Stimulated activated naive CD4-positive, alpha-beta T cell (primary cell): Measurements from ENCODE around the gene CLN6.
"Not testable (repeated sequence)": the region's sequence is repeated elsewhere in the genome, so short reads cannot be mapped to it uniquely, and the experiment has no call there.

Experiments
- DNase-seq, 6 experiments: peaks; one replicate each; lab custom pipeline; 2025; lab: John Stamatoyannopoulos, UW

CLN6 gene

DNA sequence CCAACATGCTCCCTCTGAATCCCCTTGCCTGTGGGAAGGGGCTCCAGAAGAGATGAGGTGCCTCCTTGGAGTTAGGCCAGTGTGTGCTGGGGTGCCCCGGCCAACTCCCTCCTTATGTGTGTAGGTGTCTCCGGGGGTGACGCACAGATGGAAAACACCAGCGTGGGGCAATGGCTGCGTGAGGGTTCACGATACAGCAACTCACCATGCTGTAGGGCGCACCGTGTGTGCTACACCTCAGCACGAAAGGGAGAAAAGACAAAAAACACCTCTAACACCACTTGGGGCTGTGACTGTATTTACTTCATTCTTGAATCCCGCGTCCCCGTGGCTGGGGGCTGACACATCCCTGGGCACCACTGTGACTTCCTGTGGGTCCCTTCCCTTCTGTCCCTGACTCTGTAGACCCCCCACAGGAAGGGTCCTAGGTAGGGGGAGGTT is 22.8 kb downstream of the CLN6 start:
- no peak for DNase-seq

DNA sequence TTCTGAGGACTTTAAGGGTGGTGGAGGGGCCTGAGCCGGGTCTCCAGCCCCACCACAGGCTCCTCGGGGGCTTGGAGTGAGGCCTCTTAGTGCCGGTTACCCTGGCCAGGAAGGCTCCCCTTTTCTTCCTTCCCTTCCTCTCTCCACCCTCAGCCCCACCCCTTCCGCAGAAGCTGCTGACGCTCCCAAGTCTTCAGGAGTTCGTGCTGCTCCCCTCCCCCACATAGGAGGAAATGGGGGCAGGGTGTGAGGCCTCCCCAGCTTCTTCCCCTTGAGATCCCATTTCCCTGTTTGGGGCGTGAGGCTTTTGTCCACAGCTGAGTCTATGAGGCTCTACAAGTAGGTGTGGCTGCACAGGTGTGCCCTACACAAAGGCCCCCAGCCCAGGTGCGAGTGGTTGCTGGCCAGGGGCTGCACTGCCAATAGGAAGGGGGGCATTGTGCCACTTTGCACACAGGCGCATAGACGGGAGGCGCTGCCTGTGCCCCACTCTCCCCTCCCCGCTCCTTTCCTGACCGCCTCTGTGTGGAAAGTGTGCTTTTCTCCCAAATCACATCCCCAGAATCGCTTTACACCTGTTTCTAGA is 23.5 kb downstream of the CLN6 start:
- DNase-seq = no peak

DNA sequence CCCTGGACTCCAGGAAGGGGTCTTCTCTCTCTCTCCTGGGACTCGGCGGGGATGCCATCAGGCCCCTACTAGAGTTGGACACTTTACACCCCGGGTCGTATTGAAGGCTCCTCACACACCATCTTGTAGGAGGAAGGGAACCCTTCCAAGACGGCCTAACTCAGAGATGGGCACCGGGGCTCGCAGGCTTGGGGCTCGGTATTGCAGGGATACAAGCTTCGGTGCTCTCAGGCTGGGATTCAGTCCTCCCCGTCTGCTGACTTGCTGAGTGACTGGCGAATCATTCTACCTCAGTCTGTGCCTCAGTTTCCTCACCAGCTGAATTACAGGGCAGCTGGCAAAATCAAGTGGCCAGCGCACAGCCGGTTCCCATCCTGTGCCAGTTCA is 24.0 kb downstream of the CLN6 start:
- no peak for DNase-seq

DNA sequence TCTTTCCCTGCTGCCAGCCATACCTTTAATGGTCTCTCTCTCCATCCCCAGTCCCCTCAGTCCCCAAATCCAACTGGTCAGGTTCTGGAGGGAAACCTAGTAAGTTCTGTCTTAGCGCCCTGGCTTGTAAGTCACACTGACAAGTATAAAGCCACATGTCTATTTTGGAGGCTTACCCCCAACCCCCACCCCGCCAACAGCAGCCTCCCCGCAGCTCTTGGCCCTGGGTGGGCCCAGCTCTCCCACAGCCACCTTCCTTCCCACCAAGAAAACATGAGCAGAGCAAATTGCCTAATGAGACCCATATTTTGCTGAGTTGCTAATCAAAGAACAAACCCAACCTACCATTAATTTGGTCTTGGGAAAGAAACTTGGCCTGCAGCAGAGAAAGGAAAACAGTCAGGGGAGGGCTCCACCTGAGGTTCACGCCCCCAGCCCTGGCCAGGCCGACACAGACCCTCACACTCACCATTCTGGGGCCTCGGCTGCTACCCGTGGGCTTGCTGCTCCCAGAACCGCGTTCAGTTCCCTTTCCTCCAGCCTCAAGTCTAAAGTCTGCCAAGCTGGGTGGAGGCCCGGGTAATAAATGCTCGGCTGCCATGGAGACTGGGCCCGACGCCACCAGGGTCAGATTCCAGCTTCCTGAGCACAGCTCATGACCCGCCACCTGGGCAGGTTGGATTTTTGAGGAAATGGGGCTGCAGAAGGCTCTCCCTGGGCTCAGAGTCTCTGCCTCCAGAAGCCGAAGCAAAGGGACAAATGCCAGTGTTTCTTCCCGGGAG is 24.6 kb downstream of the CLN6 start, which contains the start of gene CALML4:
Gene CALML4 (minus strand): TSS at position 557 of the 782 bp plus-strand sequence. CDS start 85 bp downstream, at position 472.
- no peak for DNase-seq

DNA sequence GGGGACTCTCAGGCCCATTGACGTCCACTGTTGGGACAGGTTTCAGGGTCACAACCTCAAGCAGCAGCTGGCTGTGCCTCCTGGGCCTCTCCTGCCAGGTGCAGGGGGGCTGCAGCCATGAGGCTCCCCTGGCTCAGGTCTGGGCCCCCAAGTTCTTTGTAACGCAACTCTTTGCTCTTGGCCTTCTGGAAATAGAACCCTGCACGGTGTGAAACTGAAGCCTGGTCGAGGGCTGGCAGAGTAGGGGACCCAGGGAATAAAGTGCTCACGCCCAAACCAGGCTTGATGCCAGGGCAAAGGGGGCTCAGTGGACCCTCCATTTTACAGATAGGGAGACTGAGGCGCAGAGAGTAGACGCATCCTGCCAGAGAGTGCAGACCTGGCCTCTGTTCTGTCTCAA is 25.2 kb downstream of the CLN6 start:
- no peak for DNase-seq

DNA sequence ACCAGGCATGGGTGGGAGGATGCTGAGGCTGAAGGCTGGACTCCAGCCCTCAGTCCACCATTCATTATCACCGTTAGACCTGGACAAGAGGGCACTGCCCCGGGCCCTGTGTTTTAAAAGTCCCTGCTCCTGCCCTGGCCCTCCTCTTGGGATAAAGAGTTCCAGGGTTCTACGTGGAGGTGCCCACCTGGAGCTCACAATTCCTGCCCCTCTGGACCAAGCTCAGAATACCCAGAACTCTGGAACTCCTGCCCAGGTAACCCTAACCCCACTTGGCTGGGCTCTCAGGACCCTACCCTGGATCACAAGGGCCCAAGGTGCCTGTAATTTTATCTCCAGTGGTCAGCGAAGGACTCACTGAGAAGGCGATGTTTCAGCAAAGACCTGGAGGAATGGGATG is 25.6 kb downstream of the CLN6 start:
- no peak for DNase-seq

DNA sequence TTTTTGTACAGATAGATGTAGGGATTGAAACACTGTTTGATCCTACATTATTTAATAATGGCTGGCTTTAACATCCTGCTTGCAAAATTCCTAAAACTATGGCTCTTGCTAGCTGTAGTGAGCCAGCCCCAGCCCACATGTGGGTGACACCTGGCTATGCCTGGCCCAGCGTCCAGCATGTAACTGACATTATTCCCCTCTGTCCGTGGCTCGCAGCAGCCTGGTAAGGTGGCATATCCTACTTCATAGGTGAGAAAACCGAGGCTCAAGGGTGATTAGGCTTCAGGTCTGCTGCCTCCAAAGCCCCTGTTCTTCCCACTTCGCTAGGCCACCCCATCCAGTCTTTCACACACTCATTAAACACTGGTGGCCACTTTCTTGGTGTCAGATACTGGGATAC is 26.0 kb downstream of the CLN6 start:
- no peak for DNase-seq

DNA sequence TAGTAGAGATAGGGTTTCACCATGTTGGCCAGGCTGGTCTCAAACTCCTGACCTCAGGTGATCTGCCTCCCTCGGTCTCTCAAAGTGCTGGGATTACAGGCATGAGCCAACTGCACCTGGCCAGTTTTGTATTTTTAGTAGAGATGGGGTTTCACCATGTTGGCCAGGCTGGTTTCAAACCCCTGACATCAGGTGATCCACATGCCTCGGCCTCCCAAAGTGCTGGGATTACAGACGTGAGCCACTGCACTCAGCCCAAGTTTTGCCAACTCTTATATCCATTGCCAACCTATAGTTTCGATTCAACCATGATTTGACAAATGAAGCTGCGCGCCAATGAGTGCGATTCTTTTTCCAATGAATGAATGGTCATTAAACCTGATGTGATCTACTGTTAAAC is 26.5 kb downstream of the CLN6 start:
- DNase-seq = not testable (repeated sequence)

DNA sequence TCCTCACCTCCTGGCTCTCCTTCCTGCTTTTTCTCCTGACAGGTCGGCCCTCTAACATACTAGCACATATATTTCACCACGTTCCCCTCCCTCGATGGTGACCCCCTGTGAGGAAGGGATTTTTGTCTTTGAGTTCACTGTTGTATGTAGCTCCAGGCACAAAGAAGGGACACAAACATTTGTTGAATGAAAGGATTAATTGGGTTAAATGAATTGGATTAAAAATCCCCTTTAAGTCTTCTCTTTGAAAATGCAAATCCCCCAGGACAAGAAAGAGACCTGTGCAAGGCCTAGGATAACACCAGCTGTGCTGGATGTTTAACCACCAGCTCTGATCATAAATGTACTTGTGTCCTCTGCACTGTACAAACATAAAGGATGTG is 27.7 kb downstream of the CLN6 start:
- no peak for DNase-seq

DNA sequence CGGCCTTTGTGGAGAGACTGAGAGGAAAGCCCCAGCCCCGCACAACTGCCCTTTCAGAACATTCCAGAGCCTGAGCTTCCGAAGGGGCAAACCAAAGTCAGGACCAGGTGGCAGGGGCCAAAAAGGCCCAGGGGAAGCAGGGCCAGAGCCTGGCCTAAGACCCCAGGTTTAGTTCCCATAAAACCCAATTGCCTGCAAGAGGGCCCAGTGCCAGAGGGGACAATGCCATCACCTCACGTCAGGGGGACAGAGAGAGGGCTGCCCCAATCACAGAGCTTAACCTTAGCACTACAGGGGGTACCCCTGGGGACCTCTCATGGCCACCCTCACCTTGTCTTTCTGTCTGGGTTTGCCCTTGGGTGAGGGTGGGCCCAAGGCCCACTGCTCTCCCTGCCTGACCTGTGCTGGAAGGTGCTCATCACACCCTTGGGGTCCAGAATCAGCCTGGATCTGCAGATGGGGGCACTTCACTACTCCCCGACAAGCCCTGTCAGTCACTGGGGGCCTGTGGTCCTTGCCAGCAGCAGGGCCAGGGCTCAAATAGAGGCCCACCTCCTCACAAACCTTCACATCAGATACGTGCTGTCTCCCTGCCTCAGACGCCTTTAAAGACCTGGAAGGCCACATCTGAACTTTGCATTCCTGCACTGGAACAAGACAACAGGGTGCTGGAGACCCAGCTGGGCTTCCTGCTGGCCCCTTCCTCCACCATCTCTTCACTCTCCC is 28.2 kb downstream of the CLN6 start:
- DNase-seq = no peak

DNA sequence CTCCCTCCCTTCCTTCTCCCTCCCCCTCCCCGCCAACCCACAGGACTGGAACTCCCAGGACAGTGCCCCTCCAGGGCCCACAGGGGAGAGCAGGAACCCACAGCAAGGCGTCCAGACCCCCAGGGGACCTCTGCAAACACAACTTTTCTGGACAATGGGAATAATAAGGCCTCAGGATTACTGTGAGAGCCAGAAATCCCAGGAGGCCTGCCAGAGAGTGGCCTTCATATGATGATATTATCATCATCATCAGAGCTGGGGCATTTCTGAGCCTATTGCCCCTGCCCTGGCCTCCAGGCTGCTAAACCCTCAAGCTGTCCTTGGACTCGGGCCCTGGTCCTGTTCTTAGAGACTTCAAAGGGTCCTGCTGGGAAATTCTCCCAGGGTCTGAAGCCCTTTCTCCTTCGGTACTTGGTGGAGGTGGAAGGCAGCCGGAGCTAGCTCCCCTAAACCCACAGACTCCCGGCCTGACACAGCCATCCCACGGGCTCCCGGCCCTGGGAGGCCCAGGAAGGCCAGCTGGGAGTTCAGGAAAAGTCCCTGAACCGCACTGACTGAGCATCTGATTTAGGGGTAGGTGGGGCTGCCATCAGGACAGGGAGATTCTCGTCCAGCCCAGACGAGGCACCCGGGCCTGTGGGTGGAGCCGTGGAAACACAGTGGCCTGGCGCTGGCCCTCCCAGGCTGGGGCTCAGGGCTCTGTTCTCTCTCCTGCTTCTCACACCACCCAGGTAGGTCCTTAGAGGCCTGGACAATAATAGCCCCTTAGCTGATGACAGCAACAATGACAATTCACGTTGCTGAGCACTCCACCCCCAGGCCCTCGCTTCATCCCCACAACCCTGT is 29.3 kb downstream of the CLN6 start:
- DNase-seq = no peak

DNA sequence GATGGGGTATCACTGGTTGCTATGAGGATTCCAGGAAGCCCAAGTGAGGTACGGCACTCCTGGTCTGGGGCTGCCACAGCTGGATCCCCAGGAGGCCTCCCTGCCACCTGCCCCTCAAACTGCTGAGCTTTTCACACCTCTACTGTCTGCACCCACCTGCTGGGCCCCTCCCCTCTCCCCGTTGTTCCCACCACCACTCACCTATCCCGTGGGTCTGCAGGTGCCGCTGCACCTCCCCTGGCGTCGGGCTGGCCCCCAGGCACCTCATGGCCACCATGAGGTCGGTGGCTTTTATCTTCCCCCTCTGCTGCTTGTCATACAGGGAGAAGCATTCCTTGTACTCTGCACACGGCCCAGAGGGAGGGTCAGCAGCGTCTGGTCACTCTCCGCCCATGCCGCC is 30.2 kb downstream of the CLN6 start:
- no peak for DNase-seq

DNA sequence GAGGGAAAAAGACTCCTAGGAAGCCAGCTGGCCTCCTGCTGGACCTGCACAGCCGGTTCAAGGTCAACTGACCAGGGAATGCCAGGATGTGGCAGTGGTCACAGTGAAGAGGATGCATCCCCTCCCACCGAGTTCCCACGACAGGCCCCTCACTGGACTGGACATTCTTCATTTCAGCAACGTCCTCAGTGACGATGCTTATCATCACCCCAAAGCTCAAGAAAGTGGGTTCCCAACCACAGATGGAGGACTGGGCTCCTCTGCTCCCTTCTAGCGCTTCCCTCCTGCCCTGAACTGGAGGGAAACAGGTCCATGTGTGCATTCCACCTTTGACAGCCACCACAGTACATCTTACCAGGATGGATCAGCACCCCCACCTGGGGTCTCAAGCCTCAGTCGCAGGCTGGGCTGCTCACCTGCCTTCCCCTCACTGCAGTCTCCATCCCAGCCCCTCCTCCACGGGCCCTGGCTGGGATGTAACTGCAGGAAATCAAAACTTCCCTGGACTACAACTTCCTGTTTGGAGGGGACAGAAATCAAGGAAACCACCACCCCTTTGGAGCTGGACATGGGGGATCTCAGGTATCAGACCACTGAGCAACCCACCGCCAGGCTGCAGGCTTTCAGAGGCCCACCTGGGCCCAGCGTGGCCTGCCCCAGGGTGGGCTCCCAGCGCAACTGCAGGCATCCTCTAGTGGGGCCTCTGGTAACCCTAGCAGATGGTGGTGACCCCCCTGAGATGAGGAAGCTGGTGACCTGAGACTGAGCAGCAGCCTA is 31.7 kb downstream of the CLN6 start:
- DNase-seq = no peak

DNA sequence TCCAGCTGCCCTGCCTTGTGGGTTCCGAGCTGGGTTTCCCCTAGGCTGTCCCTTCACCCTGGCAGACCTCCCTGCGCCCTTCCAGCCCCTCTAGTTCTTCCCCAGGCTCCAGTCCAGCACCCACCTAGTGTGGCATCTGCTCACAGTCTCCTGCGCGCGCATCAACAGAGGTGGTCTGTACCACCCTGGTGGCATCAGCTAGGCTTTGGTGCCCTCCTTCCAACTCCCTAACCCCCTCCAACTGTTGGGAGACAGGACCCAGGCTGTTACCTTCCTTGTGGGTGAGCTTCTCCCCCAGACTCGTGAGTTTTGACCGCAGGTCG is 32.4 kb downstream of the CLN6 start:
- DNase-seq = no peak

DNA sequence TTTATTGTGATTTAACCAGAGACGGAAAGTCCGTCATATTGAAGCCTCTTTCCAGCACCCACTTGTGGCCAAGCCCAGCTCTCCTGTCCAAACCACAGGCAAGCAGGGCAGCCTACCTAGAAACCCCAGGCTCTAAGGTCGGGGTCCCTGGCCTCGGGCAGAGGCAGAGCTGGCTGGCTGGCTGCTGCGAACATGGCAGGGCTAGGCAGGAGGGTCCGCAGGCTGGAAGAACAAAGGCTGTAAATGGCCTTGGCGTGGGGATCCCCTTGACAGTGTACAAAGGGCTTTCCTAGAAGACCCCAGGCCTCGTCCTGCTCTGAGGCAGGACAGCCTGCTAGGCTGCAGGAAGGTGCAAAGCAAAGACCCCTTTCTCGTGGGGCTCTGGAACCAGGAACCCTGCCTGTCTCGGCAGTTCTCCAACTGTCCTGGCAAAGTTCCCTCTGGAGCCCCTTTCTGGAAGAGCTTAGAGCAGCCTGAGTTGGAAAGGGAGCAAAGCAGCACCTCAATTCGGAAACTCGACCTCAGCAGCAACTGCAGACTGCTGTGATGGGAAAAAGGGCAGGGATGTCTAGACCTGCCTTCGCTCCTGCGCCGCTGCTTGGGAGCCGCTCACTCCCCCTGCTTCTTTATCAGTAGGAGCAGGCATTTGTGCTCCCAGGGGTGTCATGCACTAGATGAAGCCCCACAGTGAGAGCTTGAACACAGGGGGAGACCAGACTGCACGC is 32.9 kb downstream of the CLN6 start:
- no peak for DNase-seq

DNA sequence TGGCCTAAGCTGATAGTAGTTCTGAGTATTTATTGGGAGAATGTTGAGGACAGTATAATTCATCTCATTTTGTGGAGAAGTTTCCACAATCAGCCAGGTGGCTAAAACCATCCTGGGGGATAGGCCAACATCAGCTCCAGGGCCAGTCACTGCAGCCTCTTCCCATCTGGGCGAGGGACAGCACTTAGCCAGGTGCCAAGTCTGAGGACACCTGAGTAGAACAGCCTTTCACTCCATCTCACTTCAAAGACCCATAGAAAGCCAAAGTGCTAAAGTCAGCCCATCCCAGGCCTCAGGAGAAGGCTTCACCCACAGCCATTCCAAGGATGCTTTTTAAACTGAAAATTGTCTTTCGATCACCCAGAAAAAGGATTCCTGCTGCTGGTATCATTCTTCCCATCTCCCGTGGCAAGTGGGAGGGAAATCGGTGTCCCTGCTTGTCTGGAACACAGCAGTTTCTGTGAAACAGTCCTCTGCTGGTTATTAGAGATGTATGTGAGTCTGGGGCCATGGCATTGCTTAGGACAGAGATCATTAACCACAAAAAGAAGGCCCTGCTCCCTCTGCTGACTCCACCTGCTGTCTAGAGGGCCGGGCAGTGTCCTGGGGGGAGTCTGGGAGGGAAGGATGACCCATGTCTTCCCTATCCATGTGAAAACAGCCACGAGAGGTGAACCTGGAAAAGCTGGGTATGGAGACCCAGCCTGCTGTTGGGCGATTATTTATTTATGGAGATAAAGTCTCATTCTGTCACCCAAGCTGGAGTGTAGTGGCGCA is 34.0 kb downstream of the CLN6 start:
- no peak for DNase-seq

DNA sequence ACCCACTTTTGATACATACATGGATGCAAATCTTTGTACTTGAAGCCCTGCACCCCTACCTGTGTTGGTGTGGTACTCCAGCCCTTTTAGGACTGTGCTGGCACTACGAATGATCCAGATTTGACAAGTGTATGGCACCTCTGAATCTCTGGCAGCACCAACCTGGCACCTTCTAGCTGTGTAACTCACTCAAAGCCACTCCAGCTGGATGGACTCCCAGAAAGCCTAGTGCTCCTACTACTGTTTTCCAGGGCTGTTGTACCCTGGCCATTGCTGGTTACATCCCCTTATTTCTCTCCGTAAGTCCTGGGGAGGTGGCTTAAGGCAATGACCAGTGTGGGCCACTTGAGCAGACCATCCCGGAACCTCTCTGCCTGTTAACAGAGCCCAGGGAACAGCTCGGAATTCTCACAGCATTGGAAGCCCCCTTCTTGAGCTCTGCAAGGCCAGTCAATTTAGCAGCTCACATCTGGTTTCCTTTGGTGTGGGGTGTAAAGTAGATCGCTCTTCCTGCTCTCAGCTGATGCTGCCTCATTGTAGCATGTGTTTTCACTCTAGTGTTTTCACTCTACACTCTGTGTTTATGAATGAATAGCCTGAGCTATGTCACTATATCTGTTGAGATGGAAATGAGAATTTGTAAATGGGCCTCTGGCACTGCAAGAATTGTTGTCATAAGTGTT is 36.6 kb downstream of the CLN6 start:
- no peak for DNase-seq

DNA sequence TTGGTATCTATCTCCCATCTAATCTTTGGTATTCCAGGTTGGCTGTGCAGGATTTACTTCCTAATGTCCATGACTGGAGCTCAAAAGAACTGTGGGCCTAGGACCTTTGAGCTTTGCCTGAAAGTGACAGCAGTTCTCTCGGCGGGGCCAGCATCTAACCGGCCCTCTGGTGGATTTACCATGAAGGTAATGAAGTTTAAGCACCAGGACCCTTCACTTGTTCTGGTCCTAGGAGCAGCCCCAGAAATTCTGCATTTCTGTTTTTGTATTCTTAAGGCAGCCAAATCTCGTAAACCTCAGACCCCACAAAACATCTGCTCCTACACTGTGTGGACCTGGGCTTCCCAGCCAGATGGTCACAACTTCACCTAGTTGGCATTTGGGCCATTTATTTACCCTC is 37.4 kb downstream of the CLN6 start:
- no peak for DNase-seq

DNA sequence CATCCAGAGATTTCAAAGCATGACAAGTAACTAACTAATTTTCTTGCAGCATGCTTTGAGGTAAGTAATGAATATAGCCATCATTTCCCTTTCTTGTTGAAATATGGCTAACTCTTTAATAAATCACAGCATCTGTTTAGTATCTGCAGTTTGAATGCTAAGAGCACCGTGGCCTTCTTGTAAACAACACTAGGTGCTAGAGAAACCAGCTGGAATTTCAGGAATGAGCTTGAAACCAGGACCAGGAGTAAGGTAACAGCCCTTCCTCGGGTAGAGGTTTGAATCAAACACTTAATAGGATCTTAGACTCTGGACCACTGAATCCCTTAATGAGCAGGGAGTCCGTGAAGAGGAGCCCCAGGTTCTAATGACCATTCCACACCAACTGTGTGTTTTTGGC is 38.0 kb downstream of the CLN6 start:
- no peak for DNase-seq

DNA sequence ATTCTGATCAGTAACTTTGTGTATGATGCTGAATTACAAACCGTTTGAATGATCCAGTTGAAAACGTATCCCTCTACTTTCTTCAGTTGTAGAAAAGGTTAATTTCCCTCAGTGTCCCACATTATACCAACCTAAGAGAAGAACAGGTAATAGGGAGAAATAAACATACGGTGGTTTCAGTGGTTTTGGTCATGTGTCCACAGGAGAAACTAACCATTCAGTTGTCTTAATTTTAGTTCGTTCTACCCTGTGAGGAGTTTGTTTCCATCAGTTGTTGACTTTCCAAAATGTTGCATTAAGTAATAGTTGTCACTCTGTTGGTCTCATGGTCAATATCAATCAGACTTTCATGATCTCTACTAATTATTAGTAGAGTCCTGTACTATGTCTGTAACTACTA is 39.5 kb downstream of the CLN6 start:
- no peak for DNase-seq
